ENCODE results near the gene ABCA13.

ABCA13 gene

GRCh38 chr7:48347230-48347825 lies 176.1 kb downstream of the ABCA13 start:
- Histone ChIP-seq H3K27me3 (ENCODE audit: control insufficient read depth, insufficient read depth, low read length, poor library complexity, severe bottlenecking) (no peaks in the 10 kb centered on the region), H3K36me3 (ENCODE audit: control insufficient read depth, insufficient read depth, low read length) (no peaks in the 10 kb centered on the region), H3K27ac (ENCODE audit: insufficient read depth, low read depth, low read length, poor library complexity, severe bottlenecking) (no peak overlapping the region), H3K9me3 (ENCODE audit: control insufficient read depth, low read length) (no peaks in the 10 kb centered on the region), H3K4me1 (ENCODE audit: control insufficient read depth, insufficient read depth, low read length) (no peaks in the 10 kb centered on the region), H3K4me3 (ENCODE audit: insufficient read depth, low read depth, low read length) (no peak overlapping the region)
- WGBS, 2 experiments: 91 to 94% methylated on average over 4 to 5 of the region's 5 CpGs

- Histone ChIP-seq H3K36me3 (ENCODE audit: control insufficient read depth, insufficient read depth, low read length) (no peaks in the 10 kb centered on the region), H3K9me3 (ENCODE audit: control insufficient read depth, low read length) (no peaks in the 10 kb centered on the region), H3K27me3 (ENCODE audit: control insufficient read depth, insufficient read depth, low read length, poor library complexity, severe bottlenecking) (no peaks in the 10 kb centered on the region), H3K4me1 (ENCODE audit: control insufficient read depth, insufficient read depth, low read length) (no peaks in the 10 kb centered on the region), H3K4me3 (ENCODE audit: insufficient read depth, low read depth, low read length) (no peak overlapping the region), H3K27ac (ENCODE audit: insufficient read depth, low read depth, low read length, poor library complexity, severe bottlenecking) (no peak overlapping the region)
- 97 to 98% methylated on average over 7 of the region's 7 CpGs for WGBS, 2 experiments
These were observed 179.3 kb downstream of the ABCA13 start for GRCh38 chr7:48350515-48350914.

GRCh38 chr7:48351900-48352299 lies 180.6 kb downstream of the ABCA13 start:
- Histone ChIP-seq H3K27me3 (ENCODE audit: control insufficient read depth, insufficient read depth, low read length, poor library complexity, severe bottlenecking) (no peaks in the 10 kb centered on the region), H3K9me3 (ENCODE audit: control insufficient read depth, low read length) (no peaks in the 10 kb centered on the region), H3K4me1 (ENCODE audit: control insufficient read depth, insufficient read depth, low read length) (no peaks in the 10 kb centered on the region), H3K36me3 (ENCODE audit: control insufficient read depth, insufficient read depth, low read length) (no peaks in the 10 kb centered on the region), H3K4me3 (ENCODE audit: insufficient read depth, low read depth, low read length) (no peak overlapping the region), H3K27ac (ENCODE audit: insufficient read depth, low read depth, low read length, poor library complexity, severe bottlenecking) (no peak overlapping the region)
- 92 to 95% methylated on average over 7 of the region's 7 CpGs for WGBS, 2 experiments

GRCh38 chr7:48355346-48355745 lies 184.1 kb downstream of the ABCA13 start:
- H3K9me3 ChIP-seq (ENCODE audit: control insufficient read depth, low read length): no peaks in the 10 kb centered on the region
- no peak overlapping the region for H3K4me3 ChIP-seq (ENCODE audit: insufficient read depth, low read depth, low read length)
- 95 to 96% methylated on average over 3 of the region's 3 CpGs for WGBS, 2 experiments
- no peaks in the 10 kb centered on the region for H3K27me3 ChIP-seq (ENCODE audit: control insufficient read depth, insufficient read depth, low read length, poor library complexity, severe bottlenecking)
- no peaks in the 10 kb centered on the region for H3K4me1 ChIP-seq (ENCODE audit: control insufficient read depth, insufficient read depth, low read length)
- H3K27ac ChIP-seq (ENCODE audit: insufficient read depth, low read depth, low read length, poor library complexity, severe bottlenecking): no peak overlapping the region
- H3K36me3 ChIP-seq (ENCODE audit: control insufficient read depth, insufficient read depth, low read length): no peaks in the 10 kb centered on the region

GRCh38 chr7:48360574-48360973 lies 189.3 kb downstream of the ABCA13 start:
- no peaks in the 10 kb centered on the region for H3K27me3 ChIP-seq (ENCODE audit: control insufficient read depth, insufficient read depth, low read length, poor library complexity, severe bottlenecking)
- H3K36me3 ChIP-seq (ENCODE audit: control insufficient read depth, insufficient read depth, low read length): no peaks in the 10 kb centered on the region
- H3K27ac ChIP-seq (ENCODE audit: insufficient read depth, low read depth, low read length, poor library complexity, severe bottlenecking): no peak overlapping the region
- H3K4me1 ChIP-seq (ENCODE audit: control insufficient read depth, insufficient read depth, low read length): no peaks in the 10 kb centered on the region
- no peak overlapping the region for H3K4me3 ChIP-seq (ENCODE audit: insufficient read depth, low read depth, low read length)
- no peaks in the 10 kb centered on the region for H3K9me3 ChIP-seq (ENCODE audit: control insufficient read depth, low read length)
- WGBS, 2 experiments: 94 to 95% methylated on average over 6 of the region's 6 CpGs

GRCh38 chr7:48363174-48363573 lies 191.9 kb downstream of the ABCA13 start:
- no peaks in the 10 kb centered on the region for H3K9me3 ChIP-seq (ENCODE audit: control insufficient read depth, low read length)
- no peaks in the 10 kb centered on the region for H3K4me1 ChIP-seq (ENCODE audit: control insufficient read depth, insufficient read depth, low read length)
- no peaks in the 10 kb centered on the region for H3K36me3 ChIP-seq (ENCODE audit: control insufficient read depth, insufficient read depth, low read length)
- WGBS, 2 experiments: 95 to 96% methylated on average over 2 to 3 of the region's 3 CpGs
- H3K27ac ChIP-seq (ENCODE audit: insufficient read depth, low read depth, low read length, poor library complexity, severe bottlenecking): no peak overlapping the region
- no peak overlapping the region for H3K4me3 ChIP-seq (ENCODE audit: insufficient read depth, low read depth, low read length)
- no peaks in the 10 kb centered on the region for H3K27me3 ChIP-seq (ENCODE audit: control insufficient read depth, insufficient read depth, low read length, poor library complexity, severe bottlenecking)

GRCh38 chr7:48365010-48365409 lies 193.8 kb downstream of the ABCA13 start:
- Histone ChIP-seq H3K27me3 (ENCODE audit: control insufficient read depth, insufficient read depth, low read length, poor library complexity, severe bottlenecking) (no peaks in the 10 kb centered on the region), H3K4me3 (ENCODE audit: insufficient read depth, low read depth, low read length) (no peak overlapping the region), H3K9me3 (ENCODE audit: control insufficient read depth, low read length) (no peaks in the 10 kb centered on the region), H3K36me3 (ENCODE audit: control insufficient read depth, insufficient read depth, low read length) (no peaks in the 10 kb centered on the region), H3K4me1 (ENCODE audit: control insufficient read depth, insufficient read depth, low read length) (no peaks in the 10 kb centered on the region), H3K27ac (ENCODE audit: insufficient read depth, low read depth, low read length, poor library complexity, severe bottlenecking) (no peak overlapping the region)
- WGBS, 2 experiments: 75 to 80% methylated on average over 2 of the region's 2 CpGs

GRCh38 chr7:48366096-48366495 lies 194.8 kb downstream of the ABCA13 start:
- no peaks in the 10 kb centered on the region for H3K9me3 ChIP-seq (ENCODE audit: control insufficient read depth, low read length)
- H3K27ac ChIP-seq (ENCODE audit: insufficient read depth, low read depth, low read length, poor library complexity, severe bottlenecking): no peak overlapping the region
- no peaks in the 10 kb centered on the region for H3K36me3 ChIP-seq (ENCODE audit: control insufficient read depth, insufficient read depth, low read length)
- no peaks in the 10 kb centered on the region for H3K27me3 ChIP-seq (ENCODE audit: control insufficient read depth, insufficient read depth, low read length, poor library complexity, severe bottlenecking)
- WGBS, 2 experiments: 86 to 87% methylated on average over 4 of the region's 4 CpGs
- H3K4me3 ChIP-seq (ENCODE audit: insufficient read depth, low read depth, low read length): no peak overlapping the region
- no peaks in the 10 kb centered on the region for H3K4me1 ChIP-seq (ENCODE audit: control insufficient read depth, insufficient read depth, low read length)

GRCh38 chr7:48376263-48376662 lies 205.0 kb downstream of the ABCA13 start:
- Histone ChIP-seq H3K9me3 (ENCODE audit: control insufficient read depth, low read length) (no peaks in the 10 kb centered on the region), H3K36me3 (ENCODE audit: control insufficient read depth, insufficient read depth, low read length) (no peaks in the 10 kb centered on the region), H3K27me3 (ENCODE audit: control insufficient read depth, insufficient read depth, low read length, poor library complexity, severe bottlenecking) (no peaks in the 10 kb centered on the region), H3K4me3 (ENCODE audit: insufficient read depth, low read depth, low read length) (no peak overlapping the region), H3K27ac (ENCODE audit: insufficient read depth, low read depth, low read length, poor library complexity, severe bottlenecking) (no peak overlapping the region), H3K4me1 (ENCODE audit: control insufficient read depth, insufficient read depth, low read length) (no peaks in the 10 kb centered on the region)

- no peaks in the 10 kb centered on the region for H3K4me1 ChIP-seq (ENCODE audit: control insufficient read depth, insufficient read depth, low read length)
- no peaks in the 10 kb centered on the region for H3K27me3 ChIP-seq (ENCODE audit: control insufficient read depth, insufficient read depth, low read length, poor library complexity, severe bottlenecking)
- no peak overlapping the region for H3K4me3 ChIP-seq (ENCODE audit: insufficient read depth, low read depth, low read length)
- no peak overlapping the region for H3K27ac ChIP-seq (ENCODE audit: insufficient read depth, low read depth, low read length, poor library complexity, severe bottlenecking)
- no peaks in the 10 kb centered on the region for H3K9me3 ChIP-seq (ENCODE audit: control insufficient read depth, low read length)
- WGBS, 2 experiments: 87 to 100% methylated on average over 1 of the region's 1 CpG
- no peaks in the 10 kb centered on the region for H3K36me3 ChIP-seq (ENCODE audit: control insufficient read depth, insufficient read depth, low read length)
These were observed 209.7 kb downstream of the ABCA13 start for GRCh38 chr7:48380921-48381320.

GRCh38 chr7:48381571-48381970 lies 210.3 kb downstream of the ABCA13 start:
- WGBS, 2 experiments: 94% methylated on average over 8 of the region's 8 CpGs

More at GRCh38 chr7:48381571-48381970, 210.3 kb downstream of the ABCA13 start:
- Histone ChIP-seq H3K9me3 (ENCODE audit: control insufficient read depth, low read length) (no peaks in the 10 kb centered on the region), H3K4me3 (ENCODE audit: insufficient read depth, low read depth, low read length) (no peak overlapping the region), H3K36me3 (ENCODE audit: control insufficient read depth, insufficient read depth, low read length) (no peaks in the 10 kb centered on the region), H3K4me1 (ENCODE audit: control insufficient read depth, insufficient read depth, low read length) (no peaks in the 10 kb centered on the region), H3K27ac (ENCODE audit: insufficient read depth, low read depth, low read length, poor library complexity, severe bottlenecking) (no peak overlapping the region), H3K27me3 (ENCODE audit: control insufficient read depth, insufficient read depth, low read length, poor library complexity, severe bottlenecking) (no peaks in the 10 kb centered on the region)
